Cortex of kidney (tissue), 1 donor: Measurements from ENCODE around the gene USP35.
"Not testable (repeated sequence)": the region's sequence is repeated elsewhere in the genome, so short reads cannot be mapped to it uniquely, and the experiment has no call there.

Source experiments
- DNase-seq: peaks from one replicate; lab custom pipeline; 2025; lab: John Stamatoyannopoulos, UW

Gene USP35

GRCh38 chr11:78216021-78216420, 27.3 kb downstream of the USP35 start:
- no peak for DNase-seq

- no peak for DNase-seq
These were observed 28.0 kb downstream of the USP35 start for GRCh38 chr11:78216571-78217287.

GRCh38 chr11:78217650-78218541, 29.2 kb downstream of the USP35 start:
- no peak for DNase-seq

- DNase-seq, result no peak
These were observed 30.2 kb downstream of the USP35 start for GRCh38 chr11:78218707-78219492.

GRCh38 chr11:78219493-78220217, 30.9 kb downstream of the USP35 start:
- DNase-seq, result no peak

- DNase-seq, result no peak
These were observed 31.8 kb downstream of the USP35 start for GRCh38 chr11:78220218-78221157.

GRCh38 chr11:78221396-78222315, 32.9 kb downstream of the USP35 start:
- DNase-seq, result no peak

- DNase-seq, result not testable (repeated sequence)
These were observed 34.0 kb downstream of the USP35 start for GRCh38 chr11:78222726-78223125.

- DNase-seq, result no peak
These were observed 34.7 kb downstream of the USP35 start for GRCh38 chr11:78223320-78223954.

- DNase-seq, result no peak
These were observed 35.8 kb downstream of the USP35 start for GRCh38 chr11:78224506-78224905.

- no peak for DNase-seq
These were observed 36.2 kb downstream of the USP35 start for GRCh38 chr11:78224906-78225420.

- DNase-seq, result no peak
These were observed 38.3 kb downstream of the USP35 start for GRCh38 chr11:78226684-78227680.

GRCh38 chr11:78227921-78228320, 39.2 kb downstream of the USP35 start:
- no peak for DNase-seq

GRCh38 chr11:78228467-78228866, 39.7 kb downstream of the USP35 start:
- no peak for DNase-seq

- no peak for DNase-seq
These were observed 40.4 kb downstream of the USP35 start for GRCh38 chr11:78229106-78229505.

- no peak for DNase-seq
These were observed 41.6 kb downstream of the USP35 start for GRCh38 chr11:78230161-78230877.
